HCT116 (cell line): ENCODE results near the gene CIDEA. TPM values are rescaled to one million over a fixed set of nuclear protein-coding genes. Genes with fewer than 3 reads are reported as not detected.

ENCODE experiments used
- ATAC-seq: fragments of 200-7000 bp; cut with Tn5 transposase; 2 replicates; pipeline ENCODE4 v1.9.1; 2020; ENCODE audit warnings: mild to moderate bottlenecking, moderate library complexity
- BruUV-seq: library from RNA; stranded (reverse); fragments of 400-500 nt; replicated peaks from 2 replicates; lab custom pipeline; 2021; lab: Mats Ljungman, UMichigan
- CTCF ChIA-PET: fragments of 300-600 bp; sonication (Branson Sonifier 250); formaldehyde crosslinking; loops from one replicate; lab custom pipeline; 2021; ENCODE audit warnings: antibody characterized with exemption; lab: Charles Lee
- POLR2A ChIA-PET: fragments of 300-600, 350-600 bp; sonication (Branson Sonifier 250); formaldehyde crosslinking; loops from one replicate; lab custom pipeline; 2021; ENCODE audit warnings: antibody characterized with exemption; lab: Charles Lee
- RAD21 ChIA-PET, 2 experiments: fragments of 300-600 bp; sonication (Branson Sonifier 250); formaldehyde crosslinking; loops; one replicate each; lab custom pipeline; 2023; ENCODE audit warnings: low total read pairs in 2 of 2; ENCODE audit not compliant: uncharacterized antibody in 2 of 2, unreplicated experiment in 2 of 2, low non-redundant PET in 1 of 2; lab: Charles Lee
- DNase-seq: peaks from one replicate; pipeline ENCODE4 v3.0.0-alpha.2; 2010; ENCODE audit warnings: low read depth, low spot score
- H2AFZ ChIP-seq: fragments of 200-600 bp; shearing (Covaris generic), sonication (generic); 2 replicates; pipeline ENCODE4 v1.6.1; 2017; ENCODE audit warnings: low read depth, mixed run types, mixed read lengths, antibody characterized with exemption, low read length; ENCODE audit not compliant: poor library complexity, severe bottlenecking
- H3K27ac ChIP-seq: 2 replicates; pipeline ENCODE4 v1.5.1; 2012; ENCODE audit warnings: low read depth, low read length
- H3K27me3 ChIP-seq: fragments of 200-600 bp; sonication (generic); 2 replicates; pipeline ENCODE4 v1.6.1; 2016; ENCODE audit warnings: mixed run types, low read length, mixed read lengths; ENCODE audit not compliant: insufficient read depth
- H3K36me3 ChIP-seq, 2 experiments: fragments of 200-500 bp in 1 of 2; fragments of 200-600 bp in 1 of 2; sonication (Bioruptor generic) in 1 of 2; sonication (generic) in 1 of 2; 2 replicates each; pipeline versions ENCODE4 v1.5.1 to v1.6.1; 2014 to 2016; ENCODE audit warnings: low read length in 2 of 2, inconsistent platforms in 1 of 2, mixed read lengths in 1 of 2, mixed run types in 1 of 2; ENCODE audit not compliant: insufficient read depth in 2 of 2, control insufficient read depth in 1 of 2
- H3K4me1 ChIP-seq, 2 experiments: fragments of 200-600 bp in 1 of 2; sonication (generic) in 1 of 2; 2 replicates each; pipeline versions ENCODE4 v1.5.1 to v1.6.1; 2012 to 2017; ENCODE audit warnings: low read length in 2 of 2, inconsistent platforms in 1 of 2, mild to moderate bottlenecking in 1 of 2, mixed read lengths in 1 of 2, mixed run types in 1 of 2, moderate library complexity in 1 of 2; ENCODE audit not compliant: insufficient read depth in 2 of 2, control insufficient read depth in 1 of 2
- H3K4me2 ChIP-seq: fragments of 200-600 bp; sonication (generic); 2 replicates; pipeline ENCODE4 v1.6.1; 2017; ENCODE audit warnings: mixed run types, low read length, mixed read lengths
- H3K4me3 ChIP-seq, 2 experiments: fragments of 200-600 bp in 1 of 2; sonication (generic) in 1 of 2; replicated peaks in 1 of 2; 2 replicates each; pipeline ENCODE4 v1.5.1; 2011 to 2016; ENCODE audit warnings: low read length in 2 of 2, control low read depth in 1 of 2, low read depth in 1 of 2, mild to moderate bottlenecking in 1 of 2, mixed read lengths in 1 of 2, mixed run types in 1 of 2
- H3K79me2 ChIP-seq: fragments of 200-600 bp; sonication (generic); 2 replicates; pipeline ENCODE4 v1.6.1; 2017; ENCODE audit warnings: mild to moderate bottlenecking, mixed run types, low read length, moderate library complexity, mixed read lengths; ENCODE audit not compliant: insufficient read depth
- H3K9ac ChIP-seq: fragments of 200-600 bp; sonication (generic); 2 replicates; pipeline ENCODE4 v1.6.1; 2016; ENCODE audit warnings: low read length, mixed read lengths
- H3K9me2 ChIP-seq: fragments of 200-600 bp; sonication (generic), shearing (Covaris generic); 2 replicates; pipeline ENCODE4 v1.6.1; 2017; ENCODE audit warnings: mixed run types, mild to moderate bottlenecking, moderate library complexity; ENCODE audit not compliant: insufficient read depth
- H3K9me3 ChIP-seq, 2 experiments: fragments of 200-500 bp in 1 of 2; fragments of 200-600 bp in 1 of 2; sonication (Bioruptor generic) in 1 of 2; sonication (generic) in 1 of 2; 2 replicates each; pipeline ENCODE4 v1.6.1; 2014 to 2017; ENCODE audit warnings: low read length in 2 of 2, mixed read lengths in 2 of 2, inconsistent platforms in 1 of 2, low read depth in 1 of 2, mild to moderate bottlenecking in 1 of 2, mixed run types in 1 of 2, moderate library complexity in 1 of 2; ENCODE audit not compliant: control insufficient read depth in 1 of 2, insufficient read depth in 1 of 2
- H4K20me1 ChIP-seq: fragments of 200-600 bp; sonication (generic), shearing (Covaris generic); 2 replicates; pipeline ENCODE4 v1.6.1; 2017; ENCODE audit warnings: mixed run types, mild to moderate bottlenecking, moderate library complexity; ENCODE audit not compliant: insufficient read depth
- CBX3 ChIP-seq: IDR thresholded peaks from 2 replicates; pipeline ENCODE4 v1.6.1; 2012; ENCODE audit warnings: low read depth
- CEBPB ChIP-seq: IDR thresholded peaks from 2 replicates; pipeline ENCODE4 v1.6.1; 2012; ENCODE audit warnings: low read depth
- EGR1 ChIP-seq: IDR thresholded peaks from 2 replicates; pipeline ENCODE4 v1.6.1; 2012; ENCODE audit warnings: low read depth
- ELF1 ChIP-seq: IDR thresholded peaks from 2 replicates; pipeline ENCODE4 v1.6.1; 2012; ENCODE audit warnings: low read depth, borderline replicate concordance
- EZH2 ChIP-seq: fragments of 200-600 bp; sonication (generic); IDR thresholded peaks from 2 replicates; pipeline ENCODE4 v1.6.1; 2017; ENCODE audit warnings: antibody characterized with exemption, mixed run types
- EZH2phosphoT487 ChIP-seq: fragments of 200-600 bp; IDR thresholded peaks from 2 replicates; pipeline ENCODE4 v1.6.1; 2018; ENCODE audit warnings: antibody characterized with exemption, borderline replicate concordance
- FOSL1 ChIP-seq: IDR thresholded peaks from 2 replicates; pipeline ENCODE4 v1.6.1; 2012; ENCODE audit warnings: low read depth
- JUND ChIP-seq: IDR thresholded peaks from 2 replicates; pipeline ENCODE4 v1.6.1; 2012
- POLR2AphosphoS5 ChIP-seq: IDR thresholded peaks from 2 replicates; pipeline ENCODE4 v1.6.1; 2011; ENCODE audit warnings: mild to moderate bottlenecking, low read depth, low read length, moderate library complexity
- RAD21 ChIP-seq: IDR thresholded peaks from 2 replicates; pipeline ENCODE4 v1.6.1; 2012; ENCODE audit warnings: low read depth, mild to moderate bottlenecking
- SP1 ChIP-seq: IDR thresholded peaks from 2 replicates; pipeline ENCODE4 v1.6.1; 2012; ENCODE audit warnings: low read depth
- SRF ChIP-seq: IDR thresholded peaks from 2 replicates; pipeline ENCODE4 v1.6.1; 2012; ENCODE audit warnings: low read depth
- YY1 ChIP-seq: IDR thresholded peaks from 2 replicates; pipeline ENCODE4 v1.6.1; 2011; ENCODE audit warnings: low read length, low read depth, moderate library complexity, mild to moderate bottlenecking; ENCODE audit not compliant: insufficient replicate concordance; ENCODE audit errors: extremely low read depth
- ZFX ChIP-seq: fragments of 450-650 bp; IDR thresholded peaks from 2 replicates; pipeline ENCODE4 v1.6.1; 2017
- ZNF274 ChIP-seq: fragments of 200-500 bp; sonication (Bioruptor generic); IDR thresholded peaks from 2 replicates; pipeline ENCODE4 v1.6.1; 2014; ENCODE audit warnings: mild to moderate bottlenecking, low read depth, low read length, inconsistent platforms
- intact Hi-C: fragments of 100-400 bp; cut with micrococcal nuclease; formaldehyde crosslinking; loops from 2 replicates; pipeline ENCODE4 v1.10.0; 2022
- total RNA-seq: library from RNA; stranded (reverse); gene quantifications from one replicate; pipeline ENCODE4 v1.2.1, GENCODE V29; 2021; ENCODE audit not compliant: unreplicated experiment
- TF ChIP-seq, protein P1 (sequence below): IDR thresholded peaks from 2 replicates; pipeline ENCODE4 v1.6.1; 2012
- TF ChIP-seq, protein P2 (sequence below), 3 experiments: fragments of 200-600 bp in 1 of 3; sonication (generic) in 1 of 3; IDR thresholded peaks in 2 of 3; conservative IDR thresholded peaks in 1 of 3; 2 replicates each; pipeline ENCODE4 v1.5.1; 2012 to 2017; ENCODE audit warnings: low read depth in 2 of 3, low read length in 2 of 3, antibody characterized with exemption in 1 of 3, borderline replicate concordance in 1 of 3, control low read depth in 1 of 3, mild to moderate bottlenecking in 1 of 3, mixed read lengths in 1 of 3, mixed run types in 1 of 3, moderate library complexity in 1 of 3; ENCODE audit not compliant: insufficient read depth in 1 of 3
- TF ChIP-seq, protein P3 (sequence below): IDR thresholded peaks from 2 replicates; pipeline ENCODE4 v1.6.1; 2012

Gene CIDEA
- total RNA-seq, 1 experiment from 2014 or later, result not detected

DNA sequence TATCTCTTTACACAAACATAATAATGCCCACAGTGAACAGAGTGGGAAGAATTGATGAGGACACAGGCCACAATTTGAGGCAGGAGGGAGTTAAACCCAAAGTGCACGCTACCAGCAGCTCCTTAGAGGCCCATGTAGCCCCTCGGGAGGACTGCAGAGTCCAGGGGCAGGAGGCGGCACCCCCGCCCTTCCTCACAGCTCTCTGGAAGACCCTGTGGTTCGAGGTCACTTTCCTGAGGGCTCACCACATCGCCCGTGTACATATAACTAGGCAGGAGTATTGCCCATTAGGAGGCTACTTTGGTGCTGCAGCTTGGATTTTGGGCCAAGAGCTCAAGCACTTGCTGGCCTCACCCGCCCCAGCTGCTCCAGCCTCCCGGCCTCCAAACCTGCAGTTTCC lies 22.2 kb upstream of the CIDEA start:
- ATAC-seq, result no peak
- no peak overlapping the region for H3K9ac ChIP-seq
- no peaks in the 10 kb centered on the region for H4K20me1 ChIP-seq
- CTCF ChIA-PET, result no interaction called here
- no peak overlapping the region for H3K4me3 ChIP-seq
- RAD21 ChIA-PET, result no interaction called here
- no TSS peak for BruUV-seq
- no peak for DNase-seq
- H3K4me1 ChIP-seq, result peaks cover 0 to 2% of the 10 kb centered on the region in 2 experiments; a peak in 1 of 4 replicates
- TF ChIP-seq SP1 (no peak), EZH2 (no peak), EGR1 (no peak), FOSL1 (no peak), JUND (no peak), ELF1 (no peak), POLR2AphosphoS5 (no peak), ZNF274 (no peak)
- TF ChIP-seq, protein P1, sequence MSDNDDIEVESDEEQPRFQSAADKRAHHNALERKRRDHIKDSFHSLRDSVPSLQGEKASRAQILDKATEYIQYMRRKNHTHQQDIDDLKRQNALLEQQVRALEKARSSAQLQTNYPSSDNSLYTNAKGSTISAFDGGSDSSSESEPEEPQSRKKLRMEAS, result no peak
- H3K4me2 ChIP-seq, result no peak overlapping the region
- no peaks in the 10 kb centered on the region for H3K79me2 ChIP-seq
- no peak overlapping the region for H2AFZ ChIP-seq
- no peaks in the 10 kb centered on the region for H3K27me3 ChIP-seq
- H3K36me3 ChIP-seq, result no peaks in the 10 kb centered on the region
- intact Hi-C loops, result no loop called here
- H3K9me3 ChIP-seq, result no peaks in the 10 kb centered on the region
- POLR2A ChIA-PET, result no interaction called here
- H3K9me2 ChIP-seq, result no peaks in the 10 kb centered on the region
- no peak overlapping the region for H3K27ac ChIP-seq

GRCh38 chr18:12233378-12233777 lies 20.8 kb upstream of the CIDEA start:
- no peak overlapping the region for H3K4me2 ChIP-seq
- no peak overlapping the region for H3K4me3 ChIP-seq
- no peaks in the 10 kb centered on the region for H3K9me3 ChIP-seq
- POLR2A ChIA-PET, result no interaction called here
- no peaks in the 10 kb centered on the region for H3K79me2 ChIP-seq
- TF ChIP-seq RAD21 (no peak), ELF1 (no peak), CBX3 (no peak), EZH2 (no peak), EZH2phosphoT487 (no peak), EGR1 (no peak), SP1 (no peak), ZFX (no peak), SRF (no peak), CEBPB (no peak), ZNF274 (no peak), YY1 (no peak)
- TF ChIP-seq, protein P2, sequence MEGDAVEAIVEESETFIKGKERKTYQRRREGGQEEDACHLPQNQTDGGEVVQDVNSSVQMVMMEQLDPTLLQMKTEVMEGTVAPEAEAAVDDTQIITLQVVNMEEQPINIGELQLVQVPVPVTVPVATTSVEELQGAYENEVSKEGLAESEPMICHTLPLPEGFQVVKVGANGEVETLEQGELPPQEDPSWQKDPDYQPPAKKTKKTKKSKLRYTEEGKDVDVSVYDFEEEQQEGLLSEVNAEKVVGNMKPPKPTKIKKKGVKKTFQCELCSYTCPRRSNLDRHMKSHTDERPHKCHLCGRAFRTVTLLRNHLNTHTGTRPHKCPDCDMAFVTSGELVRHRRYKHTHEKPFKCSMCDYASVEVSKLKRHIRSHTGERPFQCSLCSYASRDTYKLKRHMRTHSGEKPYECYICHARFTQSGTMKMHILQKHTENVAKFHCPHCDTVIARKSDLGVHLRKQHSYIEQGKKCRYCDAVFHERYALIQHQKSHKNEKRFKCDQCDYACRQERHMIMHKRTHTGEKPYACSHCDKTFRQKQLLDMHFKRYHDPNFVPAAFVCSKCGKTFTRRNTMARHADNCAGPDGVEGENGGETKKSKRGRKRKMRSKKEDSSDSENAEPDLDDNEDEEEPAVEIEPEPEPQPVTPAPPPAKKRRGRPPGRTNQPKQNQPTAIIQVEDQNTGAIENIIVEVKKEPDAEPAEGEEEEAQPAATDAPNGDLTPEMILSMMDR (IDR thresholded peaks at IDR 0.05 in 2 of 3, conservative IDR thresholded peaks at IDR 0.05 in 1 of 3; ENCODE audit: borderline replicate concordance in 1 of 3, insufficient read depth in 1 of 3, low read depth in 2 of 3, low read length in 2 of 3), result no peak
- TF ChIP-seq, protein P3, sequence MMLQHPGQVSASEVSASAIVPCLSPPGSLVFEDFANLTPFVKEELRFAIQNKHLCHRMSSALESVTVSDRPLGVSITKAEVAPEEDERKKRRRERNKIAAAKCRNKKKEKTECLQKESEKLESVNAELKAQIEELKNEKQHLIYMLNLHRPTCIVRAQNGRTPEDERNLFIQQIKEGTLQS, result no peak
- no peaks in the 10 kb centered on the region for H4K20me1 ChIP-seq
- no peaks in the 10 kb centered on the region for H3K27me3 ChIP-seq
- peaks cover 0 to 9% of the 10 kb centered on the region in 2 experiments; a peak in 1 of 4 replicates for H3K4me1 ChIP-seq
- RAD21 ChIA-PET, result no interaction called here
- ATAC-seq (no peak), DNase-seq (no peak)
- no peak overlapping the region for H3K9ac ChIP-seq
- no peak overlapping the region for H2AFZ ChIP-seq
- no peak overlapping the region for H3K27ac ChIP-seq
- no peaks in the 10 kb centered on the region for H3K9me2 ChIP-seq
- BruUV-seq, result no TSS peak
- H3K36me3 ChIP-seq, result no peaks in the 10 kb centered on the region
- intact Hi-C loops, result no loop called here
- CTCF ChIA-PET, result interaction anchor here (0.9 kb wide), 1 partner anchor 578 kb away, joined by 3 read pairs; no protein-coding TSS in a partner anchor
